Stimulated activated CD8-positive, alpha-beta memory T cell treated with anti-CD3 and anti-CD28 coated beads, Interleukin-7, amount 100 ng/mL, for 48 hours (primary cell): ENCODE measurements around the gene HOXB7.

Experiments
- DNase-seq, 2 donors: peaks; one replicate each; pipeline ENCODE4 v3.0.0-alpha.2; 2020; ENCODE audit warnings: low read depth in 1 of 2; ENCODE audit errors: extremely low read depth in 1 of 2

Gene HOXB7

DNA sequence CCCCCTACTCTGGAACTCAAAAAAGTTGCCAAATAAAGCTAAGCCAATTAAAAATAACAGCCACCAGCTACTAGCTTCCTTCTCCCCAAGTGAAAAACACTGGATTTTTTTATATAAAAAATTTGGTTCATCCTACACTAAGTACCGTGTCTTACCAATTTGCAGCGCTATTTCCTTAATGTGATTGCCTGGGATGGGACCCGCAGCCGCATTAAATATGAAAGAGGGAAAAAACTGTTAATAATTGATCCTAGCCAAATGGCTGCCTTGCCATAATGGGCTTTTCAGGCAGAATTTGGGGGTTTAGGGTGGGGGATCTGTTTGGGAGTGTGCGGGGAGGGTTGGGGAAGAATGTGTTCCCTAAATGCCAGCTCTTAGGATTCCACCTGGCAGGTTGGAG, 13.3 kb upstream of the HOXB7 start:
- no peak for DNase-seq

DNA sequence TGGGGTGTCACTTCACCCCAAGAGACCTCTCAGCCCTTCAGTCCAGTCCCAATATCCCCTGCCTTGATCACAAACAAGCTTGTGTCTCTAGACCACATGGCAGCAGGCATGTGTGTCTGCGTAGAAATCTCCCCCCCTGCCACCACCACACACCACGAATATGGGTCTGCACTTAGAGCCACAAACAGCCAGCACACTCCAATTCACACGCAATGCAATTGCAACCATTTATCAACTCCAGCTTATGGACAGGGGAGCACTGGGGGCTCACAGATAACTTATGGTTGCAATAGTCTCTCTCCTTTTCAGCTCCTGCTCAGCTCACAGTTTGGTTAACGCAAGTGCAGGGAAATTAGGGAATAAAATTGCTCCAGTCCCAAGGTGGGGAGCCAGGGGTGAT, 12.8 kb upstream of the HOXB7 start:
- DNase-seq, result no peak

GRCh38 chr17:48622857-48623256, 12.0 kb upstream of the HOXB7 start:
- DNase-seq, result no peak

DNA sequence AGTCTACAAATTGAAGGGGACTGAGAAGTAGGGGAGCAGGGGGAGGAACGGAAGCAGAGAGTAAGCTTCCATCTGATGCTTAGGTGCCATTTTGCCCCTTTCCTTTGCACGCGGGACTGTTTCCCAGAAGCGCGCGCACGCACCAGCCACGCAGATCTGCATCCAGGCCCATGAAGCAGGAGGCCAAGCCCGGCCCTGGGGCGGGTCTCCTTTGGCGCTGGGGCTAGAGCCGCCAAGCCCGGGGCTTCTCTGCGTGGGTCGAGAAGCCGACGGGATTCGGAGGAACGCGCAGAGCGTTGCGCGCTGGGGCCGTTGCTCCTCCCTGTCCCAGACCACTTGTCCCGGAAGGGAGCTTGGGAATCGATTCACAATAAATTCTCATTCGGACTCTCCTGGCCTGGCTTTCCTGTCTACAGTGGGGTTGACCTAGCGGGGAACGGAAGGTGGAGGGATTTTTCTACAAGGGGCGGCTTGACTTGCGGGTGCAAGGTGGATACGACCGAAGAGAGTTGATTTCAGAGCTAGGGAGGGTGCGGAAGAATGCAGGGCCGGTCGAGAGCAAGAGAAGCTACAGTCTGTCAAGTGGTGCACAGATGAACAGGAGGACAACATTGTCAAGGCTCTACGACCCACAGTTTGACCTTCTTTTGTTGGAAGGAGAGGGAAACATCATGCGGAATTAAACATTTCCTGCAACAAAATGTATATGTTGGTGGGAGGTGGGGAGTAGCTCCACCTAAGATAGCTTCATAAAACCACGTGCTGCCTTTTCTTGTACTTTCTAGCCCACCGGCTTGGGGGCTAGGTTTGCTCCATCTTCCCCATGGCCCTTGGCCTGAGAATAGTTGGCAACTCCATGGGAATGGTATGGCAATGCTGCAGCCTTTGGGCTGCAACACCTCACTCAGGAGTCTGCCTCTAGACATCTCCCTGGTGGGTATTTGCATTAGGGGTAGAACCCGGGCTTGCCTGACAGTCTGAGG, 10.9 kb upstream of the HOXB7 start:
- DNase-seq, result no peak

- DNase-seq, result no peak
Observed at GRCh38 chr17:48620461-48621139, 9.8 kb upstream of the HOXB7 start.

- no peak for DNase-seq
Observed at GRCh38 chr17:48619826-48620449, 9.1 kb upstream of the HOXB7 start.

GRCh38 chr17:48618256-48618896, 7.6 kb upstream of the HOXB7 start:
- DNase-seq, result no peak

DNA sequence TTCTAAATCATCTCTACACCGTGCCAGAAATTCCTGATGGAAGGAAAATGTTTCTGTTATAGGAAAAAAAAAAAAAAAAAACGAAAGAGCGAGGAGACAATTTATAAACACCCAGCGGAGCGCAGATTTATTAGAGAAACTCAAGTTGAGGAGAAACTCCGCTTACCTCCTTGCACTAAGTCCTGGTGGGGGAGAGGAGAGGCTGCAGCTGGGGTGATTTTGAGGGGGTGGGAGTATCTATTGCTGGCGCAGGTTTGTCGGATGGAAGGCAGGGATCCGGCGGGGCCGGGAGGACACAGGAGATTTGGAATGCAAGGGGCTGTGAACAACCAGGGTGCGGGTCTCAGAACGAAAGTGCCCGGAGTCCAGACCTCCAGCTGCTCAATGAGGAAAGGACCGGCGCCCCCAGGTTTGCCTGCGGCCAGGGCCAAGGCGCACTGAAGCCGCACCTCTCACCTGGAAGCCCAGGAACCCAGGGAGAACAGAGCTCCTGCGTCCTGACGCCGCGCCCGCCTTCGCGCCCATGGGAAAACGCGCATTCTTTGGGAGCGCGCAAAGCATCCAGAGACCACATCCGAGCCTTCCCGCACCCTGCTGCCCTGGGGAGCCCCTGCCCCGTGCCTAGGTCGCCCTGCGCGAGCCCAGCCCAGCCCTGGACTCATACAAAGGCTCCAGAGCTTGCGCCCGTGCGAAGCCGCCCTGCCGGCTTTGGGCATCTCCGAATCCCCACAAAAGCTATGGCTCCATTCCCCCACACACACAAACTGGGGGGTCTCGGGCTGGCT, 6.8 kb upstream of the HOXB7 start:
- no peak for DNase-seq

DNA sequence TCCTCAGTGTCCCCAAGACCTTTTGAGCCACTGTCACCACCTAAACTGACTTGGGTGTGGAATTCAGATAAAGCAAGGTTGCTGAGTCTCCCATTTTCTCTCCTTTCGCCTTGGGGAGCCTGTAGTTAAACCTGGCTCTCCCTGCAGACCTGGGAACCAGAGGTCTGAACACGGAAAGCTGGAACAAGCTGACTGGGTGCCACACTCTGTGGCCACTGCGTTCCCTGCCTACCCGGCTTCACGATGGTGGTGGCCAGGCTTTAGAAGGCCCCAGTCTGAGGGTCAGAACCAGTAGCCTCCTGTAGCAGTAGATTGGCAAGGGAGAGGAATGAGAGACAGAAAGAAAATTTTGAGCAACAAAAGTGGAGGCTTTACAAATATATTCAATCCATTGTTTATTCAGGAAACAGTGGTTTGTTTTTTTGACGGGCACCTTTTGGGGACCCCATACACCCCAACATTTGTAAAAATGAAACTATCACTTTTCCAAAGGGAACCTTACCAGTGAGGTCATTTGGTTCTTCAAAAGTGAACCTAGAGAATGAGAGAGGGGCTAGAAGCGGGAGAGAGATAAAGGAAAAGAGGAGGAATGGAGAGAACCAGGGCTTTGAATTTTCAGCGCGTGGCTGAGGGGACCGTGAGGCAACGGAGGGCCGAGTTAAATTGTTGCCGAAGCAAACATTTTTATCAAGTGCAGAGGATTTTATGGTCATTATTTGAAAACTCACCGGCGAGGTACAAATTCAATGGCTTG, 6.1 kb upstream of the HOXB7 start:
- no peak for DNase-seq

GRCh38 chr17:48615963-48616716, 5.3 kb upstream of the HOXB7 start:
- DNase-seq, result no peak

GRCh38 chr17:48615047-48615962, 4.5 kb upstream of the HOXB7 start, which contains the start of gene HOXB8:
HOXB8 (minus strand) TSS chr17:48615292; CDS start chr17:48614704, 588 bp downstream.
- no peak for DNase-seq

DNA sequence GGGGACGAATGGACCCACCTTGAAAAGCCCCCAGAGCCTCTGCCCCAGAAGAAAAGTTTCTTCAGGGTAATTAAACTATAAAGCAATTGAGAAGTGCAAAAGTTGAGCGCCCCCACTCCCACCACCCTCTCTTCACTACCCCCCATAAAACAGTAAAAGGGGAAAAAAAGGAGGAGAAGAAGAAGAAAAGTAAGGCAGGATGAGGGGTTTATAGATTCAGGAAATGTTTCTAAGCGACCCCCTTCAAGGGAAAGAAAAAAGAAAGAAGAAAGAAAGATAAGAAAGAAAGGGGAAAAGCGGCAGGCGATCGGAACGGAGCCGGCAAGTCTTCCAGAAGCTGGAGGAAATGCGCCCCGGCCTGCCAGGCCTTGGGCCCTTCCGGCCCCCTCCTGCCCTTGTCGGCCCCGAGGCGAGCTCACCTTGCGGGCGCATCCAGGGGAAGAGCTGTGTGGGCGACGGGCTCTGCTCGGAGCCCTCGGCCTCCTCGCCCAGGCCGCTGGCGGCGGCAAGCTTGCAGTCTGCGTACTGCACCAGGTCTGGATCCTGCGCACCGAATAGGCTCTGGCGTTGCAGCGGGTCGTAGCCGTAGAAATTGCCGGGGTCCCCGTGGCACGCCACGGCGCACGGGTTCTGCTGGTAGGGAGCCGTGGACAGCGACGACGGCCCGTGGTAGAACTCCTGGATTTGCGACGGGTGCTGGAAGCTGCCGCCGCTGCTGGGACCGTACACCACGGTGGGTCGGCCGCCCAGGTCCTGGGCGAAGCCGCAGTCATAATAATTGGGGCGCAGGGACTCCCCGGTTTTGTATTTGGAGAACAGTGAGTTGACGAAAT, 3.3 kb upstream of the HOXB7 start:
- DNase-seq, result no peak

- DNase-seq, result no peak
Observed at GRCh38 chr17:48612854-48613691, 2.3 kb upstream of the HOXB7 start.

- no peak for DNase-seq
Observed at GRCh38 chr17:48612456-48612853, 1.6 kb upstream of the HOXB7 start.

DNA sequence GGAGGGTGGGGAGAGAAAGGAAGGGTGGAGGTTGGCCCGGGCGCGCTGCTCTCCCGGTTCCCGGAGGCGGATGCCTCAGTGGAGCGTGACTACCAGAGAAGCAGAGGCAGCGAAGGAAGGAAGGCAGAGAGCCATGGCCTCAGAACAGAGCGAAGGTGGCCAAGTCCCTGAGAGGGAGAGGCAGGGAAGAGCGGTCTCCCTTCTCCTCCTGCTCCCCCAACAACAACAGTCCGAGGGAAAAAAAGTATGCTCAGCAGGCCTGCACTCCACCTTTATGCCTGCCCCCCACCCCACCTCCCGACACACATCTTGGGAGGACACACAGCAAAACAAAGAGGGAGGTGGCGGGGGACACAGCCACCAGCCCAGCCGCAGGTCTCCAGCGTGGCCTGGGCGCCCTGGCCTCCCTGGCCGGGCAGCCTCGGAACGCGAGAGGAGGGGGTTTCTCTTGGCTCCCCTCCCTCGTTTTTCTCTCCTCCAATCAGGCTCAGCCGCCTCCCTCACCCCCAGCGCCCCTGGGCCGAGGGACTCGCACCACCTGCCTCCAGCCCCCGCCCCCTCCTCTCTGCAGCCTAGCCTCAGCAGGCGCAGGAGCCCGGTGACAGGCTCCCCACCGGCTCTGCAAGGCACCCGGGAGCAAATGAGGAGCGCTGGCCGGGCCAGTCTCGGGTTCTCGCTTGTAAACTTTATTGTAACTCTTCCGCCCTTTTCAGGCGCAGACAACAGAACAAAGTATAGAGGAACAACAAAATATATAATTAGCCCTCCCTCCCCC, 1.1 kb upstream of the HOXB7 start:
- DNase-seq, result no peak
